ENCODE measurements around the gene APOA1.

Gene APOA1

DNA sequence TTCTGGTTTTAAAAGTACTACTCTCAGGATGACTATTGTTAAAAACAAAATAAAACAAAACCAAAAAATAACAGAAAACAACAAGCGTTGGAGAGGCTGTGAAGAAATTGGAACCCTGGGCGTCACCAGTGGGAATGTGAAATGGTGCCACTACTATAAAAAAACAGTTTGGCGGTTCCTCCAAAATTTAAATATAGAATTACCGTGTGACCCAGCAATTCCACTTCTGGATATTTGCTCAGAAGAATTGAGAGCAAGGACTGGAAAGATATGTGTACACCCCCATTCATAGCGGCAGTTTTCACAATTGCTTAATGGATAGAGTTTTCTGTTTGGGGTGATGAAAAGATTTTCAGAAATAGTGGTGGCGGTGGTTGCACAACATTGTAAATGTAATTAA, 22.9 kb downstream of the APOA1 start:
- Histone ChIP-seq H3K9ac (ENCODE audit: low read depth, low read length, poor library complexity, severe bottlenecking) (no peak overlapping the region), H3K4me1 (ENCODE audit: insufficient read depth, low read length, poor library complexity, severe bottlenecking) (no peaks in the 10 kb centered on the region), H3K27me3 (ENCODE audit: insufficient read depth, low read length, poor library complexity, severe bottlenecking) (no peaks in the 10 kb centered on the region), H3K4me2 (ENCODE audit: low read depth, low read length, poor library complexity, severe bottlenecking) (no peak overlapping the region), H3K4me3 (ENCODE audit: low read length, poor library complexity, severe bottlenecking) (no peak overlapping the region), H3F3A (ENCODE audit: low read depth) (no peaks in the 10 kb centered on the region; the same call in 1 of the 2 replicates), H3K9me3 (ENCODE audit: insufficient read depth, low read depth, low read length) (no peaks in the 10 kb centered on the region), H3K9me2 (replicated peaks; ENCODE audit: low read depth, low read length) (no peaks in the 10 kb centered on the region), H3K79me2 (ENCODE audit: insufficient read depth, low read length) (no peaks in the 10 kb centered on the region), H3K36me3 (ENCODE audit: insufficient read depth, low read length) (no peaks in the 10 kb centered on the region), H4K20me1 (ENCODE audit: insufficient read depth, low read length, poor library complexity, severe bottlenecking) (no peaks in the 10 kb centered on the region), H2AFZ (ENCODE audit: low read length) (no peak overlapping the region)
- TF ChIP-seq, protein P1, sequence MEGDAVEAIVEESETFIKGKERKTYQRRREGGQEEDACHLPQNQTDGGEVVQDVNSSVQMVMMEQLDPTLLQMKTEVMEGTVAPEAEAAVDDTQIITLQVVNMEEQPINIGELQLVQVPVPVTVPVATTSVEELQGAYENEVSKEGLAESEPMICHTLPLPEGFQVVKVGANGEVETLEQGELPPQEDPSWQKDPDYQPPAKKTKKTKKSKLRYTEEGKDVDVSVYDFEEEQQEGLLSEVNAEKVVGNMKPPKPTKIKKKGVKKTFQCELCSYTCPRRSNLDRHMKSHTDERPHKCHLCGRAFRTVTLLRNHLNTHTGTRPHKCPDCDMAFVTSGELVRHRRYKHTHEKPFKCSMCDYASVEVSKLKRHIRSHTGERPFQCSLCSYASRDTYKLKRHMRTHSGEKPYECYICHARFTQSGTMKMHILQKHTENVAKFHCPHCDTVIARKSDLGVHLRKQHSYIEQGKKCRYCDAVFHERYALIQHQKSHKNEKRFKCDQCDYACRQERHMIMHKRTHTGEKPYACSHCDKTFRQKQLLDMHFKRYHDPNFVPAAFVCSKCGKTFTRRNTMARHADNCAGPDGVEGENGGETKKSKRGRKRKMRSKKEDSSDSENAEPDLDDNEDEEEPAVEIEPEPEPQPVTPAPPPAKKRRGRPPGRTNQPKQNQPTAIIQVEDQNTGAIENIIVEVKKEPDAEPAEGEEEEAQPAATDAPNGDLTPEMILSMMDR (conservative IDR thresholded peaks at IDR 0.05; ENCODE audit: low read length), result no peak
- TF ChIP-seq EZH2phosphoT487 (IDR thresholded peaks at IDR 0.05; ENCODE audit: borderline replicate concordance), result no peak

DNA sequence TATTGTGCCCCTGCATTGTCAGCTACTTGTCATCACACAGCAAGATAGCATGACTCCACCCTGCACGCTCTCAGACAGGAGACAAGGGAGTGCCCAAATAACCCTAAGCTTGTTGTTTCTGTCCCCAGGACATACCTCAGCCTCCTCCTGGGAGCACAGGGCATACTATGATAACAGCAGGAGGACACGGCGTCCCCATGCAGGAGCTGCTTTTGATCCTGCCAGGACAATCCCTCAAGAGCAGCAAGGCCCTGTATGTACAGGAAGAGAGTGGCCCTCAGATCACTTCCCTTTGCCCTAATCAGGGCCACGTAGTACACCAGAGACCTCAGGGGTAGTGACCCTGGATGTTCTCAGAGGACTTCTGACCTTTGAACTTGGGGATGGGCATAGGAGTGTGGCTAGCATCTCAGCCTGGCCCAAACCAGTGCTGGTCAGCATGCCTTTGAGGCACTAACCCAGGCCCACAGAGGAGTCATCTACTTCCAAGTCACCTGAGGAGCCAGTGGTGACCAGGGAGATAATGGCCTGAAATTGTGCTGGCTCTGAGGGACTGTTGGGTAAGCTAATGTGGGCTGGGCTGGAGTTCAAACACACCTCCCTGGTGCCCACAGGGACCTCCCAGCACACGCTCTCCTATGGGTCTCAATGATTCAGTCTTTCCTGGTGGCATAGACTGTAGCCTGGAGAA, 23.5 kb downstream of the APOA1 start:
- no peaks in the 10 kb centered on the region for H3K9me3 ChIP-seq (ENCODE audit: insufficient read depth, low read depth, low read length)
- H3K9ac ChIP-seq (ENCODE audit: low read depth, low read length, poor library complexity, severe bottlenecking), result no peak overlapping the region
- no peaks in the 10 kb centered on the region for H3K4me1 ChIP-seq (ENCODE audit: insufficient read depth, low read length, poor library complexity, severe bottlenecking)
- H2AFZ ChIP-seq (ENCODE audit: low read length), result no peak overlapping the region
- no peak overlapping the region for H3K4me2 ChIP-seq (ENCODE audit: low read depth, low read length, poor library complexity, severe bottlenecking)
- TF ChIP-seq, protein P1 (conservative IDR thresholded peaks at IDR 0.05; ENCODE audit: low read length), result no peak
- TF ChIP-seq EZH2phosphoT487 (IDR thresholded peaks at IDR 0.05; ENCODE audit: borderline replicate concordance), result no peak
- H4K20me1 ChIP-seq (ENCODE audit: insufficient read depth, low read length, poor library complexity, severe bottlenecking), result no peaks in the 10 kb centered on the region
- no peaks in the 10 kb centered on the region; the same call in 1 of the 2 replicates for H3F3A ChIP-seq (ENCODE audit: low read depth)
- H3K36me3 ChIP-seq (ENCODE audit: insufficient read depth, low read length), result no peaks in the 10 kb centered on the region
- no peaks in the 10 kb centered on the region for H3K27me3 ChIP-seq (ENCODE audit: insufficient read depth, low read length, poor library complexity, severe bottlenecking)
- H3K79me2 ChIP-seq (ENCODE audit: insufficient read depth, low read length), result no peaks in the 10 kb centered on the region
- no peaks in the 10 kb centered on the region for H3K9me2 ChIP-seq (replicated peaks; ENCODE audit: low read depth, low read length)
- no peak overlapping the region for H3K4me3 ChIP-seq (ENCODE audit: low read length, poor library complexity, severe bottlenecking)

DNA sequence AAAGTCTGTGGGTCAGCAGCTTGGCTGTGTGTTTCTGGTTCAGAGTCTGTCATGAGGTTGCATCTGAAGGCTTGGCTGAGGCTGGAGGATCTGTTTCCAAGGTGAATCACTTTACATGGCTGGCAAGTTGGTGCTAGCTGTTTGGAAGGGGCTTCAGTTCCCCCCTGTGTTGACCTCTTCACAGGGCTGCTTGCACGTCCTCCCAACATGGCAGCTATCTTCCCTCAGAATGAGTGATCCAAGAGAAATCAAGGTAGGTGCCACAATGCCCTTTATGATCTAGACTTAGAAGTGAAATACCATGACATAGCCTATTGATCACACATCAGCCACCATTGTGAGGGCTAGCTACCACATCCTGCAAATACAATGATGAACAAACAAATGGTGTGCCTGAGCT, 24.3 kb downstream of the APOA1 start:
- Histone ChIP-seq H3K4me3 (ENCODE audit: low read length, poor library complexity, severe bottlenecking) (no peak overlapping the region), H3K9ac (ENCODE audit: low read depth, low read length, poor library complexity, severe bottlenecking) (no peak overlapping the region), H3K36me3 (ENCODE audit: insufficient read depth, low read length) (no peaks in the 10 kb centered on the region), H3K4me1 (ENCODE audit: insufficient read depth, low read length, poor library complexity, severe bottlenecking) (no peaks in the 10 kb centered on the region), H3K4me2 (ENCODE audit: low read depth, low read length, poor library complexity, severe bottlenecking) (no peak overlapping the region), H4K20me1 (ENCODE audit: insufficient read depth, low read length, poor library complexity, severe bottlenecking) (no peaks in the 10 kb centered on the region), H2AFZ (ENCODE audit: low read length) (no peak overlapping the region), H3F3A (ENCODE audit: low read depth) (no peaks in the 10 kb centered on the region; the same call in 1 of the 2 replicates), H3K79me2 (ENCODE audit: insufficient read depth, low read length) (no peaks in the 10 kb centered on the region), H3K9me3 (ENCODE audit: insufficient read depth, low read depth, low read length) (no peaks in the 10 kb centered on the region), H3K9me2 (replicated peaks; ENCODE audit: low read depth, low read length) (no peaks in the 10 kb centered on the region), H3K27me3 (ENCODE audit: insufficient read depth, low read length, poor library complexity, severe bottlenecking) (no peaks in the 10 kb centered on the region)
- no peak for TF ChIP-seq EZH2phosphoT487 (IDR thresholded peaks at IDR 0.05; ENCODE audit: borderline replicate concordance)
- TF ChIP-seq, protein P1 (conservative IDR thresholded peaks at IDR 0.05; ENCODE audit: low read length), result no peak

Data from Loucy (cell line).